HEK293 (cell line): ENCODE results near the gene SAMD8.

Source experiments
- CTCF ChIA-PET: fragments of 350-600 bp; formaldehyde crosslinking; extraction: SDS; loops from one replicate; lab custom pipeline; 2021; ENCODE audit warnings: antibody characterized with exemption; lab: Yijun Ruan, JAX
- POLR2A ChIA-PET: fragments of 300-600 bp; formaldehyde crosslinking; extraction: SDS; loops from one replicate; lab custom pipeline; 2020; ENCODE audit warnings: antibody characterized with exemption, inconsistent platforms; lab: Yijun Ruan, JAX
- H3K27ac ChIP-seq: fragments of 200-500 bp; sonication (Bioruptor generic); 2 replicates; pipeline ENCODE4 v1.5.1; 2014; ENCODE audit warnings: low read depth, low read length, control low read depth, inconsistent platforms; ENCODE audit errors: extremely low read depth
- H3K36me3 ChIP-seq, 2 experiments: fragments of 200-500 bp in 1 of 2; sonication (Bioruptor generic) in 1 of 2; 1 replicate in 1 of 2; 2 replicates in 1 of 2; pipeline ENCODE4 v1.5.1; 2014 to 2017; ENCODE audit warnings: inconsistent platforms in 2 of 2, low read length in 2 of 2; ENCODE audit not compliant: control insufficient read depth in 2 of 2, insufficient read depth in 1 of 2
- H3K4me1 ChIP-seq: fragments of 200-500 bp; sonication (Bioruptor generic); 2 replicates; pipeline ENCODE4 v1.5.1; 2014; ENCODE audit warnings: mild to moderate bottlenecking, low read length, inconsistent platforms; ENCODE audit not compliant: control insufficient read depth, insufficient read depth
- H3K4me3 ChIP-seq: 2 replicates; pipeline ENCODE4 v1.5.1; 2011; ENCODE audit warnings: low read depth, mild to moderate bottlenecking, control low read depth, low read length, moderate library complexity
- H3K9me3 ChIP-seq: fragments of 200-500 bp; sonication (Bioruptor generic); 2 replicates; pipeline ENCODE4 v1.5.1; 2014; ENCODE audit warnings: low read depth, low read length, inconsistent platforms; ENCODE audit not compliant: control insufficient read depth, insufficient read depth
- BCL11A ChIP-seq: fragments of 450-650 bp; formaldehyde crosslinking; IDR thresholded peaks from 2 replicates; pipeline ENCODE4 v1.5.1; 2016; ENCODE audit warnings: low read depth, missing biosample characterization, missing genetic modification characterization
- FEZF1 ChIP-seq: fragments of 450-650 bp; formaldehyde crosslinking; IDR thresholded peaks from 2 replicates; pipeline ENCODE4 v1.5.1; 2016; ENCODE audit warnings: missing biosample characterization, missing genetic modification characterization
- GLIS1 ChIP-seq: fragments of 450-650 bp; formaldehyde crosslinking; IDR thresholded peaks from 2 replicates; pipeline ENCODE4 v1.5.1; 2016; ENCODE audit warnings: missing biosample characterization, missing genetic modification characterization
- IKZF3 ChIP-seq: fragments of 450-650 bp; IDR thresholded peaks from 2 replicates; pipeline ENCODE4 v1.5.0; 2018; ENCODE audit warnings: missing biosample characterization, mild to moderate bottlenecking, missing genetic modification characterization, moderate library complexity
- PRDM10 ChIP-seq: fragments of 450-650 bp; formaldehyde crosslinking; IDR thresholded peaks from 2 replicates; pipeline ENCODE4 v1.5.1; 2016; ENCODE audit warnings: missing biosample characterization, missing genetic modification characterization
- SP2 ChIP-seq: fragments of 450-650 bp; formaldehyde crosslinking; IDR thresholded peaks from 2 replicates; pipeline ENCODE4 v1.5.1; 2016; ENCODE audit warnings: missing biosample characterization, missing genetic modification characterization
- ZFP41 ChIP-seq: fragments of 450-650 bp; formaldehyde crosslinking; IDR thresholded peaks from 2 replicates; pipeline ENCODE4 v1.5.1; 2016; ENCODE audit warnings: missing biosample characterization, missing genetic modification characterization, borderline replicate concordance
- ZNF140 ChIP-seq: fragments of 450-650 bp; formaldehyde crosslinking; IDR thresholded peaks from 2 replicates; pipeline ENCODE4 v1.5.1; 2016; ENCODE audit warnings: missing biosample characterization, missing genetic modification characterization
- ZNF148 ChIP-seq: fragments of 450-650 bp; formaldehyde crosslinking; IDR thresholded peaks from 2 replicates; pipeline ENCODE4 v1.5.0; 2017; ENCODE audit warnings: missing biosample characterization, missing genetic modification characterization, borderline replicate concordance
- ZNF24 ChIP-seq: fragments of 450-650 bp; formaldehyde crosslinking; IDR thresholded peaks from 2 replicates; pipeline ENCODE4 v1.5.1; 2016; ENCODE audit warnings: missing biosample characterization, missing genetic modification characterization
- ZNF292 ChIP-seq: fragments of 450-650 bp; formaldehyde crosslinking; IDR thresholded peaks from 2 replicates; pipeline ENCODE4 v1.5.1; 2016; ENCODE audit warnings: low read depth, missing biosample characterization, missing genetic modification characterization, borderline replicate concordance
- ZNF324 ChIP-seq: fragments of 450-650 bp; formaldehyde crosslinking; IDR thresholded peaks from 2 replicates; pipeline ENCODE4 v1.5.1; 2016; ENCODE audit warnings: missing biosample characterization, missing genetic modification characterization
- ZNF391 ChIP-seq: fragments of 450-650 bp; formaldehyde crosslinking; IDR thresholded peaks from 2 replicates; pipeline ENCODE4 v1.5.1; 2016; ENCODE audit warnings: low read depth, missing biosample characterization, missing genetic modification characterization, borderline replicate concordance
- ZNF398 ChIP-seq: fragments of 450-650 bp; formaldehyde crosslinking; IDR thresholded peaks from 2 replicates; pipeline ENCODE4 v1.5.1; 2017; ENCODE audit warnings: missing biosample characterization, missing genetic modification characterization
- ZNF433 ChIP-seq: fragments of 450-650 bp; formaldehyde crosslinking; IDR thresholded peaks from 2 replicates; pipeline ENCODE4 v1.5.1; 2016; ENCODE audit warnings: missing biosample characterization, missing genetic modification characterization, low read depth
- ZNF449 ChIP-seq: fragments of 450-650 bp; formaldehyde crosslinking; IDR thresholded peaks from 2 replicates; pipeline ENCODE4 v1.5.1; 2017; ENCODE audit warnings: missing biosample characterization, mild to moderate bottlenecking, missing genetic modification characterization, moderate library complexity
- ZNF501 ChIP-seq: fragments of 450-650 bp; formaldehyde crosslinking; IDR thresholded peaks from 2 replicates; pipeline ENCODE4 v1.5.1; 2016; ENCODE audit warnings: missing biosample characterization, missing genetic modification characterization
- ZNF521 ChIP-seq: fragments of 450-650 bp; formaldehyde crosslinking; IDR thresholded peaks from 2 replicates; pipeline ENCODE4 v1.5.1; 2017; ENCODE audit warnings: missing biosample characterization, mild to moderate bottlenecking, missing genetic modification characterization
- ZNF571 ChIP-seq: fragments of 450-650 bp; formaldehyde crosslinking; IDR thresholded peaks from 2 replicates; pipeline ENCODE4 v1.5.0; 2017; ENCODE audit warnings: missing biosample characterization, missing genetic modification characterization
- ZNF580 ChIP-seq: fragments of 450-650 bp; formaldehyde crosslinking; IDR thresholded peaks from 2 replicates; pipeline ENCODE4 v1.5.1; 2016; ENCODE audit warnings: missing biosample characterization, missing genetic modification characterization
- ZNF596 ChIP-seq: fragments of 450-650 bp; IDR thresholded peaks from 2 replicates; pipeline ENCODE4 v1.5.0; 2018; ENCODE audit warnings: missing biosample characterization, mild to moderate bottlenecking, missing genetic modification characterization, moderate library complexity
- ZNF610 ChIP-seq: fragments of 450-650 bp; formaldehyde crosslinking; IDR thresholded peaks from 2 replicates; pipeline ENCODE4 v1.5.1; 2016; ENCODE audit warnings: missing biosample characterization, missing genetic modification characterization, borderline replicate concordance
- ZNF621 ChIP-seq: fragments of 450-650 bp; formaldehyde crosslinking; IDR thresholded peaks from 2 replicates; pipeline ENCODE4 v1.5.1; 2017; ENCODE audit warnings: missing biosample characterization, missing genetic modification characterization
- ZNF629 ChIP-seq: fragments of 450-650 bp; formaldehyde crosslinking; IDR thresholded peaks from 2 replicates; pipeline ENCODE4 v1.5.1; 2017; ENCODE audit warnings: missing biosample characterization, missing genetic modification characterization
- ZNF664 ChIP-seq: fragments of 450-650 bp; formaldehyde crosslinking; IDR thresholded peaks from 2 replicates; pipeline ENCODE4 v1.5.1; 2016; ENCODE audit warnings: missing biosample characterization, missing genetic modification characterization
- ZNF76 ChIP-seq: fragments of 450-650 bp; formaldehyde crosslinking; IDR thresholded peaks from 2 replicates; pipeline ENCODE4; 2016; ENCODE audit warnings: low read depth, missing biosample characterization, missing genetic modification characterization, borderline replicate concordance
- ZNF785 ChIP-seq: fragments of 450-650 bp; formaldehyde crosslinking; IDR thresholded peaks from 2 replicates; pipeline ENCODE4 v1.5.1; 2016; ENCODE audit warnings: missing biosample characterization, missing genetic modification characterization

SAMD8 gene

GRCh38 chr10:75181073-75181472 lies 69.6 kb downstream of the SAMD8 start:
- TF ChIP-seq ZNF629 (tag by site-specific recombination) (no peak), ZNF140 (tag by site-specific recombination) (no peak), ZNF580 (no peak), ZNF76 (tag by site-specific recombination) (no peak), ZNF324 (tag by site-specific recombination) (no peak), ZNF433 (tag by site-specific recombination) (no peak), ZNF571 (tag by site-specific recombination) (no peak), FEZF1 (tag by site-specific recombination) (no peak), IKZF3 (tag by site-specific recombination) (no peak), ZFP41 (no peak), ZNF398 (tag by site-specific recombination) (no peak), ZNF391 (tag by site-specific recombination) (no peak)
- H3K9me3 ChIP-seq, result no peaks in the 10 kb centered on the region
- no peaks in the 10 kb centered on the region for H3K4me1 ChIP-seq
- H3K4me3 ChIP-seq, result no peak overlapping the region
- H3K36me3 ChIP-seq, result peaks cover 0 to 13% of the 10 kb centered on the region in 2 experiments; a peak in 2 of 3 replicates
- ChIA-PET CTCF (interaction anchor here (0.6 to 1.0 kb wide), 2 partner anchors 45 to 926 kb away, joined by 3 read pairs; no protein-coding TSS in a partner anchor), POLR2A (no interaction called here)
- no peak overlapping the region for H3K27ac ChIP-seq

GRCh38 chr10:75186310-75186709 lies 74.9 kb downstream of the SAMD8 start:
- no peaks in the 10 kb centered on the region for H3K36me3 ChIP-seq
- no peaks in the 10 kb centered on the region for H3K9me3 ChIP-seq
- no peaks in the 10 kb centered on the region for H3K4me1 ChIP-seq
- ChIA-PET CTCF (interaction anchor here (0.5 to 3.0 kb wide), 5 partner anchors 20 to 1855 kb away, joined by 3 to 47 read pairs (median 3); partner anchors contain the start of gene COMTD1), POLR2A (interaction anchor here (0.6 to 1.0 kb wide), 2 partner anchors 45 to 72 kb away, joined by 3 to 4 read pairs; no protein-coding TSS in a partner anchor)
- no peak overlapping the region for H3K27ac ChIP-seq
- H3K4me3 ChIP-seq, result no peak overlapping the region
- TF ChIP-seq ZNF24 (tag by site-specific recombination) (no peak), SP2 (tag by site-specific recombination) (no peak), ZNF449 (tag by site-specific recombination) (no peak), ZNF571 (tag by site-specific recombination) (no peak), BCL11A (tag by site-specific recombination) (no peak), GLIS1 (tag by site-specific recombination) (no peak), ZNF621 (tag by site-specific recombination) (no peak), ZNF148 (tag by site-specific recombination) (no peak), ZNF596 (tag by site-specific recombination) (no peak), ZNF292 (tag by site-specific recombination) (no peak), ZNF501 (tag by site-specific recombination) (no peak), PRDM10 (tag by site-specific recombination) (no peak), ZNF610 (tag by site-specific recombination) (no peak), ZNF521 (tag by site-specific recombination) (no peak), ZNF785 (no peak), ZNF664 (tag by site-specific recombination) (no peak)
